Gastrocnemius medialis (tissue), 4 donors: Measurements from ENCODE around the gene TNIP3.
A peak's percentile ranks its signal among the peaks of the same experiment; 100 is the strongest.

Experiments
- POLR2A ChIP-seq, 2 donors: fragments of 450-650 bp; IDR thresholded peaks; one replicate each; pipeline ENCODE4 v1.6.1; 2017; ENCODE audit warnings: antibody characterized with exemption in 2 of 2, mild to moderate bottlenecking in 2 of 2, moderate library complexity in 2 of 2
- TF ChIP-seq, protein P1 (sequence below), 5 experiments: fragments of 450-650 bp in 3 of 5; fragments of 200-600 bp in 2 of 5; sonication (generic) in 2 of 5; IDR thresholded peaks in 4 of 5; conservative IDR thresholded peaks in 1 of 5; 1 replicate in 4 of 5; 2 replicates in 1 of 5; pipeline ENCODE4 v1.5.1; 2016 to 2019; ENCODE audit warnings: antibody characterized with exemption in 5 of 5, mild to moderate bottlenecking in 3 of 5, moderate library complexity in 3 of 5

DNA sequence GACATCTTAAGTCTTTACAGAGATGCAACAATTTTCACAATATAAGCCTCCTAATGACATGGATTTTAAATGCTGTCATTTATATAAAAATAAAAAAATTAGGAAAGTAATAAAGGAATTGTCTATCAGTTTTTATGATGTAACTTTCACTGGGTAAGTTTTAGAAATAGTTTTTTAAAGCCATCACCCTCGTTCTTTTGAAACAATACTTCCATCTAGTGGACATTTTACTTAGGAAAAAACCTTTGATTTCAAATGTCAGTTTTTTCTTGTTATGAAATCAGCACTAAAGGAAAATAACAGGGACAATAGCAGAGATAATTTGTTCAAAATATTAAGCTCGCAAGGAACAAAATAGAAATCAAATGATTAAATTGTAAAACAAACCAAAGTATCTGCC, 67.5 kb downstream of the TNIP3 start:
- TF ChIP-seq, protein P1, sequence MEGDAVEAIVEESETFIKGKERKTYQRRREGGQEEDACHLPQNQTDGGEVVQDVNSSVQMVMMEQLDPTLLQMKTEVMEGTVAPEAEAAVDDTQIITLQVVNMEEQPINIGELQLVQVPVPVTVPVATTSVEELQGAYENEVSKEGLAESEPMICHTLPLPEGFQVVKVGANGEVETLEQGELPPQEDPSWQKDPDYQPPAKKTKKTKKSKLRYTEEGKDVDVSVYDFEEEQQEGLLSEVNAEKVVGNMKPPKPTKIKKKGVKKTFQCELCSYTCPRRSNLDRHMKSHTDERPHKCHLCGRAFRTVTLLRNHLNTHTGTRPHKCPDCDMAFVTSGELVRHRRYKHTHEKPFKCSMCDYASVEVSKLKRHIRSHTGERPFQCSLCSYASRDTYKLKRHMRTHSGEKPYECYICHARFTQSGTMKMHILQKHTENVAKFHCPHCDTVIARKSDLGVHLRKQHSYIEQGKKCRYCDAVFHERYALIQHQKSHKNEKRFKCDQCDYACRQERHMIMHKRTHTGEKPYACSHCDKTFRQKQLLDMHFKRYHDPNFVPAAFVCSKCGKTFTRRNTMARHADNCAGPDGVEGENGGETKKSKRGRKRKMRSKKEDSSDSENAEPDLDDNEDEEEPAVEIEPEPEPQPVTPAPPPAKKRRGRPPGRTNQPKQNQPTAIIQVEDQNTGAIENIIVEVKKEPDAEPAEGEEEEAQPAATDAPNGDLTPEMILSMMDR (IDR thresholded peaks at IDR 0.05 in 4 of 5, conservative IDR thresholded peaks at IDR 0.05 in 1 of 5) = peak in 4 of 5 experiments; percentile 11 to 62 (median 50)
- TF ChIP-seq POLR2A (IDR thresholded peaks at IDR 0.05) = no peak
